Mucosa of descending colon (tissue), 3 donors: ENCODE measurements around the gene TMPRSS3. TPM values are rescaled to one million over a fixed set of nuclear protein-coding genes. Genes with fewer than 3 reads are reported as not detected.

Experiments
- ATAC-seq: fragments of 200-7000 bp; cut with Tn5 transposase; one replicate; pipeline ENCODE4 v1.9.1; 2020; ENCODE audit warnings: mild to moderate bottlenecking, moderate library complexity
- DNase-seq, 3 donors: peaks; one replicate each; pipeline ENCODE4 v3.0.0-alpha.2; 2020
- H3K36me3 ChIP-seq: fragments of 200-600 bp; one replicate; pipeline ENCODE4 v1.8.0; 2021; ENCODE audit warnings: low read depth, mild to moderate bottlenecking
- H3K4me1 ChIP-seq: fragments of 200-600 bp; one replicate; pipeline ENCODE4 v1.8.0; 2021; ENCODE audit warnings: low read depth, mild to moderate bottlenecking
- H3K4me3 ChIP-seq: fragments of 200-600 bp; one replicate; pipeline ENCODE4 v1.8.0; 2021; ENCODE audit warnings: mild to moderate bottlenecking
- H3K9me3 ChIP-seq: fragments of 200-600 bp; one replicate; pipeline ENCODE4 v1.8.0; 2021; ENCODE audit warnings: mild to moderate bottlenecking
- CTCF ChIP-seq: fragments of 200-600 bp; IDR thresholded peaks from one replicate; pipeline ENCODE4 v1.8.0; 2022; ENCODE audit warnings: antibody characterized with exemption, mild to moderate bottlenecking
- intact Hi-C, 2 donors: fragments of 100-400 bp; cut with DNase I in 1 of 2; cut with micrococcal nuclease in 1 of 2; formaldehyde crosslinking; loops; one replicate each; pipeline versions ENCODE4 v1.11.0 to v1.11.1; 2022; cut with DNase I, micrococcal nuclease
- total RNA-seq, 3 donors: library from RNA; stranded (reverse); fragmentation: NEBNext Ultra II Directional in 2 of 3; extraction: Animal tissue kit (Norgen Biotek cat#: 25700) in 2 of 3; gene quantifications; one replicate each; pipeline versions ENCODE4 v1.2.1 to v1.2.4, GENCODE V29; 2021 to 2023
- donor health status: DM: no; HTN: no; CAD: no; lungs with moderate emphysema.
- donor health status: DM: no; HTN: no; CAD: no.
- donor health status: DM: no; HTN: yes; CAD: no.

The TMPRSS3 gene
- total RNA-seq, 3 donors from 2014 or later: 0.35 to 0.72 (median 0.69) TPM

GRCh38 chr21:42390193-42390592 is 5.7 kb downstream of the TMPRSS3 start:
- no peak for DNase-seq
- TF ChIP-seq CTCF: no peak
- Histone ChIP-seq H3K9me3 (no peaks in the 10 kb centered on the region), H3K4me1 (peaks cover 22% of the 10 kb centered on the region), H3K36me3 (no peaks in the 10 kb centered on the region), H3K4me3 (no peak overlapping the region)
- ATAC-seq: no peak
- intact Hi-C loops: no loop called here

GRCh38 chr21:42389449-42389835 is 6.4 kb downstream of the TMPRSS3 start:
- peak; percentile 51 to 65 (median 53) for DNase-seq
- intact Hi-C loops: no loop called here
- Histone ChIP-seq H3K4me1 (peaks cover 25% of the 10 kb centered on the region), H3K9me3 (no peaks in the 10 kb centered on the region), H3K4me3 (no peak overlapping the region), H3K36me3 (no peaks in the 10 kb centered on the region)
- TF ChIP-seq CTCF: no peak
- peak; percentile 71 for ATAC-seq

GRCh38 chr21:42388740-42389448 is 7.0 kb downstream of the TMPRSS3 start:
- intact Hi-C loops: no loop called here

GRCh38 chr21:42387843-42388340 is 8.0 kb downstream of the TMPRSS3 start:
- H3K4me3 ChIP-seq: no peak overlapping the region
- H3K36me3 ChIP-seq: no peaks in the 10 kb centered on the region
- TF ChIP-seq CTCF: no peak
- intact Hi-C loops: no loop called here
- no peak for ATAC-seq
- DNase-seq: peak in 1 of 3 donors; percentile 15
- H3K9me3 ChIP-seq: no peaks in the 10 kb centered on the region
- peaks cover 26% of the 10 kb centered on the region for H3K4me1 ChIP-seq

More at GRCh38 chr21:42388740-42389448, 7.0 kb downstream of the TMPRSS3 start:
- Histone ChIP-seq H3K9me3 (no peaks in the 10 kb centered on the region), H3K4me3 (no peak overlapping the region), H3K36me3 (no peaks in the 10 kb centered on the region), H3K4me1 (peaks cover 26% of the 10 kb centered on the region)
- DNase-seq (peak; percentile 33 to 53 (median 45)), ATAC-seq (peak; percentile 52)
- no peak for TF ChIP-seq CTCF

GRCh38 chr21:42387164-42387563 is 8.7 kb downstream of the TMPRSS3 start:
- no peaks in the 10 kb centered on the region for H3K9me3 ChIP-seq
- peaks cover 26% of the 10 kb centered on the region for H3K4me1 ChIP-seq
- DNase-seq (no peak), ATAC-seq (no peak)
- H3K36me3 ChIP-seq: no peaks in the 10 kb centered on the region
- intact Hi-C loops: no loop called here
- H3K4me3 ChIP-seq: no peak overlapping the region
- TF ChIP-seq CTCF: no peak
